MCF 10A (cell line): Measurements from ENCODE around the gene B4GALT1. TPM values are rescaled to one million over a fixed set of nuclear protein-coding genes. Genes with fewer than 3 reads are reported as not detected.

Experiments used
- BruUV-seq: library from RNA; stranded (reverse); fragments of 400-500 nt; replicated peaks from 2 replicates; lab custom pipeline; 2021; lab: Mats Ljungman, UMichigan
- CTCF ChIA-PET: fragments of 300-600 bp; sonication (Branson Sonifier 250); formaldehyde crosslinking; extraction: SDS; loops from one replicate; lab custom pipeline; 2021; ENCODE audit warnings: antibody characterized with exemption, inconsistent platforms; lab: Yijun Ruan, JAX
- POLR2A ChIA-PET: fragments of 300-600, 350-650 bp; sonication (Branson Sonifier 250); formaldehyde crosslinking; extraction: SDS; loops from one replicate; lab custom pipeline; 2020; ENCODE audit warnings: antibody characterized with exemption, inconsistent platforms; lab: Yijun Ruan, JAX
- DNase-seq: peaks from one replicate; pipeline ENCODE4 v3.0.0-alpha.2; 2018; ENCODE audit not compliant: unreplicated experiment
- H3K27ac Mint-ChIP-seq: one replicate; pipeline ENCODE4 v1.8.0; 2022; ENCODE audit warnings: mild to moderate bottlenecking, low read depth, mixed read lengths; ENCODE audit not compliant: unreplicated experiment
- H3K27me3 Mint-ChIP-seq: one replicate; pipeline ENCODE4 v1.8.0; 2022; ENCODE audit warnings: mixed read lengths; ENCODE audit not compliant: insufficient read depth, unreplicated experiment
- H3K36me3 Mint-ChIP-seq: one replicate; pipeline ENCODE4 v1.8.0; 2022; ENCODE audit warnings: mild to moderate bottlenecking, moderate library complexity, mixed read lengths; ENCODE audit not compliant: insufficient read depth, unreplicated experiment
- H3K4me1 Mint-ChIP-seq: one replicate; pipeline ENCODE4 v1.8.0; 2022; ENCODE audit warnings: mixed read lengths; ENCODE audit not compliant: insufficient read depth, unreplicated experiment
- H3K4me3 Mint-ChIP-seq: one replicate; pipeline ENCODE4 v1.8.0; 2022; ENCODE audit warnings: mild to moderate bottlenecking, moderate library complexity, mixed read lengths; ENCODE audit not compliant: unreplicated experiment
- H3K9me3 Mint-ChIP-seq: one replicate; pipeline ENCODE4 v1.8.0; 2022; ENCODE audit warnings: mixed read lengths; ENCODE audit not compliant: unreplicated experiment
- intact Hi-C: fragments of 100-400 bp; cut with micrococcal nuclease; formaldehyde crosslinking; loops from 2 replicates; pipeline ENCODE4 v1.14.1; 2022
- total RNA-seq: library from RNA; stranded (reverse); gene quantifications from 2 replicates; pipeline ENCODE4 v1.2.3, GENCODE V29; 2022
- TF ChIP-seq, protein P1 (sequence below): fragments of 200-600 bp; IDR thresholded peaks from one replicate; pipeline ENCODE4 v1.8.0; 2022; ENCODE audit warnings: antibody characterized with exemption, mild to moderate bottlenecking; ENCODE audit not compliant: unreplicated experiment

The B4GALT1 gene
- total RNA-seq, 1 experiment from 2014 or later, result 184 TPM

DNA sequence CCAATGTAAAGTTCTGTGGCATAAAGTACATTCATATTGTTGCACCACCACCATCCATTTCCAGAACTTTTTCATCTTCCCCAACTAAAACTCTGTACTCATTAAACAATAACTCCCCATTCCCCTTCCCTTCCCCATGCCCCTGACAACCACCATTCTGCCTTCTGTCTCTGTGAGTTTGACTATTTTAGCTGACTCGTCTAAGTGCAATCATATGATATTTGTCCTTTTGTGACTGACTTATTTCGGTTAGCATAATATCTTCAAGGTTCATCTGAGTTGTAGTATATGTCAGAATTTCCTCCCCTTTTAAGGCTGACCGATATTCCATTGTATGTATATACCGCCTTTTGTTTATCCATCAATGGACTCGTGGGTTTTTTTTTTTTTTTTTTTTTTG is 61.6 kb downstream of the B4GALT1 start:
- TF ChIP-seq, protein P1, sequence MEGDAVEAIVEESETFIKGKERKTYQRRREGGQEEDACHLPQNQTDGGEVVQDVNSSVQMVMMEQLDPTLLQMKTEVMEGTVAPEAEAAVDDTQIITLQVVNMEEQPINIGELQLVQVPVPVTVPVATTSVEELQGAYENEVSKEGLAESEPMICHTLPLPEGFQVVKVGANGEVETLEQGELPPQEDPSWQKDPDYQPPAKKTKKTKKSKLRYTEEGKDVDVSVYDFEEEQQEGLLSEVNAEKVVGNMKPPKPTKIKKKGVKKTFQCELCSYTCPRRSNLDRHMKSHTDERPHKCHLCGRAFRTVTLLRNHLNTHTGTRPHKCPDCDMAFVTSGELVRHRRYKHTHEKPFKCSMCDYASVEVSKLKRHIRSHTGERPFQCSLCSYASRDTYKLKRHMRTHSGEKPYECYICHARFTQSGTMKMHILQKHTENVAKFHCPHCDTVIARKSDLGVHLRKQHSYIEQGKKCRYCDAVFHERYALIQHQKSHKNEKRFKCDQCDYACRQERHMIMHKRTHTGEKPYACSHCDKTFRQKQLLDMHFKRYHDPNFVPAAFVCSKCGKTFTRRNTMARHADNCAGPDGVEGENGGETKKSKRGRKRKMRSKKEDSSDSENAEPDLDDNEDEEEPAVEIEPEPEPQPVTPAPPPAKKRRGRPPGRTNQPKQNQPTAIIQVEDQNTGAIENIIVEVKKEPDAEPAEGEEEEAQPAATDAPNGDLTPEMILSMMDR, result no peak
- POLR2A ChIA-PET, result interaction anchor here (1.0 kb wide), 1 partner anchor 60 kb away, joined by 4 read pairs; no protein-coding TSS in a partner anchor
- H3K27ac Mint-ChIP-seq, result no peak overlapping the region
- DNase-seq, result peak; percentile 46
- H3K4me1 Mint-ChIP-seq, result peaks cover 49% of the 10 kb centered on the region
- H3K9me3 Mint-ChIP-seq, result no peaks in the 10 kb centered on the region
- H3K36me3 Mint-ChIP-seq, result peaks cover 67% of the 10 kb centered on the region
- intact Hi-C loops, result no loop called here
- no peaks in the 10 kb centered on the region for H3K27me3 Mint-ChIP-seq
- H3K4me3 Mint-ChIP-seq, result no peak overlapping the region
- CTCF ChIA-PET, result interaction anchor here (0.7 kb wide), 1 partner anchor 114 kb away, joined by 3 read pairs; no protein-coding TSS in a partner anchor
- no TSS peak for BruUV-seq

DNA sequence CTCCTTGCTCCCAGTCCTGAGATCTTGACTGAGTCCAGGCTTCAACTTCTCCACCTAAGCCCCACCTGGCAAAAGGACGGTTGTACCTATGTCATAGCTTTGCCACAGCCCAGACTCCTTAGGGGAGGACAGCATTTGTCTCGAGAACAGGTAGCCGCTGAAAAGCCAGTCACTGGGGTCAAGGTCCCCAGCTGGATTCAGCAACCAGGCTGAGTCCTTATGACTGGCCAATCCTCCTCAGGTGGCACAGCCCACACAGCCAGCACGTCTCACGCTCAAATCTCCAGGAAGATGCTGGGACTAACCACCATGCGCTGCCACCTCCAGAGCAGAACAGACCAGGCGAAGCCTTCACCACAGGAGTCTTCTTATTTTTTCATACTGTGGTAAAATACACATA is 62.7 kb downstream of the B4GALT1 start:
- intact Hi-C loops, result no loop called here
- no peaks in the 10 kb centered on the region for H3K9me3 Mint-ChIP-seq
- peaks cover 56% of the 10 kb centered on the region for H3K36me3 Mint-ChIP-seq
- CTCF ChIA-PET, result interaction anchor here (0.9 kb wide), 1 partner anchor 9 kb away, joined by 3 read pairs; no protein-coding TSS in a partner anchor
- no peaks in the 10 kb centered on the region for H3K27me3 Mint-ChIP-seq
- H3K4me1 Mint-ChIP-seq, result peaks cover 49% of the 10 kb centered on the region
- TF ChIP-seq, protein P1, result no peak
- no peak for DNase-seq
- H3K4me3 Mint-ChIP-seq, result no peak overlapping the region
- peak overlapping the region; percentile 62 for H3K27ac Mint-ChIP-seq
- no TSS peak for BruUV-seq
- POLR2A ChIA-PET, result no interaction called here

DNA sequence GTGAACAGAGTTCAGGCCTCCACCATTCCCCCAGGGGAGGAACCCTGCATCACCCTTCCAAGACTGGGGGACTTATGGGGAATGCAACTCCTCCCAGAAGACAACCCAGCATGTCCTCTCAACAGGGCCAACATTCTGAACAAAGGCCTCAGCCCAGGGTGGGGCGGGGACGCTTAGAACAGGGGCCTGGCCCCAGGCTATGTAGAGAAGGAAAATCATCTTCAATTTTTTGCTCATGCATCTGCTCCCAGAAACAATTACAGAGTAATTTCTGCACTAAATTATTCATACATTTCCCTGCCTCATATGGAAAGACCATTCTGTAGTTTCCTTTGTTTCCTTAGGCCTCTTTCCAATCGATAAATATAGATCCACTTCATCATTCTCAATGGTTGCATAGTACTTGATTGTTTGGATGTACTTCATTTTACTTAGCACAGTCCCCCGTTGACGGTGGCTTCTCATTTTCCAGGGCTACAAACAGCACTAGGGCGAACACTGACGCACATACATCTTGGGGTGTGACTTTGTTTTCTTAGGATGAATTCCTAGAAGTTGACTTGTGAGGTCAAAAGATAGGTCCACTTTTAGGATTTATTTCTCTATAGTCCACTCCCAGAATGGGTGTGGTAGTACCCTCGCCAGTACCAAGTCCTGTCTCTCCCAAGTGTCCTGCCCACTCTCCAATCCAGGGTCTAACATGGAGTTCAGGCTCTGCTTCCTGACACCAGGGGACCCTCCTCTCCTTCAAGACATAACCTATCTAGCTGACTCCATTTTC is 63.4 kb downstream of the B4GALT1 start:
- H3K9me3 Mint-ChIP-seq, result no peaks in the 10 kb centered on the region
- DNase-seq, result peak; percentile 67
- H3K36me3 Mint-ChIP-seq, result peaks cover 49% of the 10 kb centered on the region
- peak overlapping the region; percentile 62 for H3K27ac Mint-ChIP-seq
- H3K27me3 Mint-ChIP-seq, result no peaks in the 10 kb centered on the region
- intact Hi-C loops, result no loop called here
- CTCF ChIA-PET, result interaction anchor here (0.6 kb wide), 1 partner anchor 127 kb away, joined by 3 read pairs; no protein-coding TSS in a partner anchor
- H3K4me1 Mint-ChIP-seq, result peaks cover 49% of the 10 kb centered on the region
- TF ChIP-seq, protein P1, result no peak
- POLR2A ChIA-PET, result interaction anchor here (0.7 kb wide), 1 partner anchor 59 kb away, joined by 3 read pairs; no protein-coding TSS in a partner anchor
- BruUV-seq, result no TSS peak
- H3K4me3 Mint-ChIP-seq, result no peak overlapping the region

DNA sequence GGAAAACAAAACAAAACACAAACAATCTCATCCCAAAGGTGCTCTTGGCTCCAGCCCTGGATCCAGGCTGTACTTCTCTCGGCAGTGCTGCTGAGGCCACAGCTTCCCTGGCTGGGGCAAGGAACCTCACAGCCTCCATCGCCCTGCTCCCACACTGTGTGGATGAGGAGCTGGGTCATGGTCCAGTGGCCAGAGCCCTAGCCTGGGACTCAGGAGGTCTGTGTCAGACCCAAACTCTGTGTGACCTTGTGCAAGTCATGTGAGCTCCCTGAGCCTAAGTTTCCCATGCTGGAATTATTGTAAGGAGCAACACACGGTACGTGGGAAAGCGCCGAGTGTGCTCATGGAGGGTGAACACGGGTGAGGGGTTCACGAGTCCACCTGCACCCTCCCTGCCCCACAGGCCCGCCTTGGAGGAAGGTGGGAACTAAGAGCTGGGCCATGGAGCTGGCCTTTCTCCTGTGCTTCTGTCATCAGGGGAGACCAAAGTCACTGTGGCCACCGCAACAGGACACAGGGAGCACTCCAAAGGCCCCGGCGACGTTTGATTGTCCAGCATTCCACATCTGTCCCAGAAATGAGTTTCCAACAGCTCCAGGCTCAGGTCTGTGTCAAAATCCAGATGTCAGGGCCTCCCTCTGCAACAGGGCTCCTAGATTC is 64.5 kb downstream of the B4GALT1 start:
- Mint-ChIP-seq H3K4me3 (no peak overlapping the region), H3K4me1 (peaks cover 49% of the 10 kb centered on the region), H3K27ac (no peak overlapping the region), H3K9me3 (no peaks in the 10 kb centered on the region), H3K36me3 (peaks cover 39% of the 10 kb centered on the region), H3K27me3 (no peaks in the 10 kb centered on the region)
- TF ChIP-seq, protein P1, result no peak
- DNase-seq, result no peak
- no TSS peak for BruUV-seq
- ChIA-PET POLR2A (interaction anchor here (0.7 to 1.1 kb wide), 2 partner anchors 10 to 60 kb away, joined by 3 read pairs; no protein-coding TSS in a partner anchor), CTCF (interaction anchor here (0.6 kb wide), 1 partner anchor 128 kb away, joined by 3 read pairs; no protein-coding TSS in a partner anchor)
- intact Hi-C loops, result no loop called here
